HG03342 (cell line): ENCODE data around the gene SLC2A1.
"Not testable (repeated sequence)": the region's sequence is repeated elsewhere in the genome, so short reads cannot be mapped to it uniquely, and the experiment has no call there.

ENCODE experiments used
- ATAC-seq: cut with Tn5 transposase; IDR thresholded peaks from one replicate; pipeline ENCODE4 v1.9.1; 2021; ENCODE audit warnings: mild to moderate bottlenecking, moderate library complexity; ENCODE audit not compliant: unreplicated experiment

Gene SLC2A1

GRCh38 chr1:42930178-42931107 is 28.2 kb downstream of the SLC2A1 start:
- no peak for ATAC-seq

GRCh38 chr1:42929434-42930177 is 29.1 kb downstream of the SLC2A1 start:
- ATAC-seq = no peak

- ATAC-seq = no peak
Measured at GRCh38 chr1:42928859-42929258, 29.8 kb downstream of the SLC2A1 start.

GRCh38 chr1:42927920-42928505 is 30.7 kb downstream of the SLC2A1 start:
- ATAC-seq = no peak

- no peak for ATAC-seq
Measured at GRCh38 chr1:42927274-42927841, 31.3 kb downstream of the SLC2A1 start.

GRCh38 chr1:42926879-42927242 is 31.8 kb downstream of the SLC2A1 start:
- ATAC-seq = no peak

GRCh38 chr1:42926235-42926878 is 32.3 kb downstream of the SLC2A1 start:
- no peak for ATAC-seq

GRCh38 chr1:42924851-42925760 is 33.6 kb downstream of the SLC2A1 start:
- ATAC-seq = no peak

- ATAC-seq = peak; percentile 87
Measured at GRCh38 chr1:42924082-42924850, 34.4 kb downstream of the SLC2A1 start.

- ATAC-seq = no peak
Measured at GRCh38 chr1:42923367-42924081, 35.1 kb downstream of the SLC2A1 start.

GRCh38 chr1:42922687-42923366 is 35.8 kb downstream of the SLC2A1 start:
- peak; percentile 51 for ATAC-seq

- no peak for ATAC-seq
Measured at GRCh38 chr1:42921769-42922168, 36.9 kb downstream of the SLC2A1 start.

GRCh38 chr1:42919651-42920050 is 39.0 kb downstream of the SLC2A1 start:
- not testable (repeated sequence) for ATAC-seq

- no peak for ATAC-seq
Measured at GRCh38 chr1:42917241-42917495, 41.5 kb downstream of the SLC2A1 start.

- no peak for ATAC-seq
Measured at GRCh38 chr1:42915456-42915855, 43.2 kb downstream of the SLC2A1 start.

- ATAC-seq = no peak
Measured at GRCh38 chr1:42914092-42914627, 44.5 kb downstream of the SLC2A1 start.

GRCh38 chr1:42913426-42914091 is 45.1 kb downstream of the SLC2A1 start:
- ATAC-seq = no peak
